ENCODE measurements around the gene WDR73.

- TF ChIP-seq, protein P1, sequence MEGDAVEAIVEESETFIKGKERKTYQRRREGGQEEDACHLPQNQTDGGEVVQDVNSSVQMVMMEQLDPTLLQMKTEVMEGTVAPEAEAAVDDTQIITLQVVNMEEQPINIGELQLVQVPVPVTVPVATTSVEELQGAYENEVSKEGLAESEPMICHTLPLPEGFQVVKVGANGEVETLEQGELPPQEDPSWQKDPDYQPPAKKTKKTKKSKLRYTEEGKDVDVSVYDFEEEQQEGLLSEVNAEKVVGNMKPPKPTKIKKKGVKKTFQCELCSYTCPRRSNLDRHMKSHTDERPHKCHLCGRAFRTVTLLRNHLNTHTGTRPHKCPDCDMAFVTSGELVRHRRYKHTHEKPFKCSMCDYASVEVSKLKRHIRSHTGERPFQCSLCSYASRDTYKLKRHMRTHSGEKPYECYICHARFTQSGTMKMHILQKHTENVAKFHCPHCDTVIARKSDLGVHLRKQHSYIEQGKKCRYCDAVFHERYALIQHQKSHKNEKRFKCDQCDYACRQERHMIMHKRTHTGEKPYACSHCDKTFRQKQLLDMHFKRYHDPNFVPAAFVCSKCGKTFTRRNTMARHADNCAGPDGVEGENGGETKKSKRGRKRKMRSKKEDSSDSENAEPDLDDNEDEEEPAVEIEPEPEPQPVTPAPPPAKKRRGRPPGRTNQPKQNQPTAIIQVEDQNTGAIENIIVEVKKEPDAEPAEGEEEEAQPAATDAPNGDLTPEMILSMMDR (IDR thresholded peaks at IDR 0.05), result no peak
- TF ChIP-seq ZFX (IDR thresholded peaks at IDR 0.05; ENCODE audit: borderline replicate concordance), result no peak
Measured at GRCh38 chr15:84703808-84704207, 49.7 kb upstream of the WDR73 start.

Data from 22Rv1 (cell line).